Measurements from ENCODE around the gene CISTR.

The CISTR gene

GRCh38 chr12:53712059-53712643 lies 39.6 kb downstream of the CISTR start:
- no peak overlapping the region for H3K27ac ChIP-seq
- in situ Hi-C loops (cut with HindIII; ENCODE audit: low pct_ligation_motif_present, low sequenced_read_pairs): no loop called here
- DNase-seq: no peak
- TF ChIP-seq, protein P1, sequence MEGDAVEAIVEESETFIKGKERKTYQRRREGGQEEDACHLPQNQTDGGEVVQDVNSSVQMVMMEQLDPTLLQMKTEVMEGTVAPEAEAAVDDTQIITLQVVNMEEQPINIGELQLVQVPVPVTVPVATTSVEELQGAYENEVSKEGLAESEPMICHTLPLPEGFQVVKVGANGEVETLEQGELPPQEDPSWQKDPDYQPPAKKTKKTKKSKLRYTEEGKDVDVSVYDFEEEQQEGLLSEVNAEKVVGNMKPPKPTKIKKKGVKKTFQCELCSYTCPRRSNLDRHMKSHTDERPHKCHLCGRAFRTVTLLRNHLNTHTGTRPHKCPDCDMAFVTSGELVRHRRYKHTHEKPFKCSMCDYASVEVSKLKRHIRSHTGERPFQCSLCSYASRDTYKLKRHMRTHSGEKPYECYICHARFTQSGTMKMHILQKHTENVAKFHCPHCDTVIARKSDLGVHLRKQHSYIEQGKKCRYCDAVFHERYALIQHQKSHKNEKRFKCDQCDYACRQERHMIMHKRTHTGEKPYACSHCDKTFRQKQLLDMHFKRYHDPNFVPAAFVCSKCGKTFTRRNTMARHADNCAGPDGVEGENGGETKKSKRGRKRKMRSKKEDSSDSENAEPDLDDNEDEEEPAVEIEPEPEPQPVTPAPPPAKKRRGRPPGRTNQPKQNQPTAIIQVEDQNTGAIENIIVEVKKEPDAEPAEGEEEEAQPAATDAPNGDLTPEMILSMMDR (IDR thresholded peaks at IDR 0.05; ENCODE audit: low read depth, low read length, missing control alignments): no peak
- H3K4me3 ChIP-seq (ENCODE audit: low read depth, low read length): no peak overlapping the region
- H3K36me3 ChIP-seq (replicated peaks): peaks cover 10% of the 10 kb centered on the region
- peaks cover 10% of the 10 kb centered on the region for H3K27me3 ChIP-seq (replicated peaks)

DNA sequence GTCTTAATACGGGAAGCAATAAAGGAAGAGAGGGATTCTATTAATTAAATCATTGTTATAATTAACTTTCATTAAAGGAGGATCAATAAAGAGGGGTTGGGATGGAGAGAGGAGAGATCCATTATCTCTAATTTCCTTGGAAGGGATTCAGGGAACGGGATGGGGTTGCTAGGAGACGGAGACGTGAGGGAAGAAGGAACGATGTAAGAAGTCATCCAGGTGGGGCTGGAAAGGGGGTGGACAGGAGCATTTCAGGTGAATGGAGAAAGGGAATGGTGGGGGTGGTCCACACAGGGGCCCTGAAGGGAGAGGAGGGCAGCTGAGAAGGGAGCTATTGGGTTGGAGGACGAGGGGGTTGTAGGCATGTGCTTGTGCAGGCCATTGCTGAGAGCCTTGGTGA lies 41.7 kb downstream of the CISTR start:
- in situ Hi-C loops (cut with HindIII; ENCODE audit: low pct_ligation_motif_present, low sequenced_read_pairs): no loop called here
- H3K27ac ChIP-seq: no peak overlapping the region
- no peak for DNase-seq
- H3K27me3 ChIP-seq (replicated peaks): peaks cover 23% of the 10 kb centered on the region
- H3K4me3 ChIP-seq (ENCODE audit: low read depth, low read length): no peak overlapping the region
- TF ChIP-seq, protein P1 (IDR thresholded peaks at IDR 0.05; ENCODE audit: low read depth, low read length, missing control alignments): no peak
- H3K36me3 ChIP-seq (replicated peaks): peaks cover 3% of the 10 kb centered on the region

- Histone ChIP-seq H3K36me3 (replicated peaks) (no peaks in the 10 kb centered on the region), H3K4me3 (ENCODE audit: low read depth, low read length) (no peak overlapping the region), H3K27me3 (replicated peaks) (peaks cover 27% of the 10 kb centered on the region), H3K27ac (no peak overlapping the region)
- TF ChIP-seq, protein P1 (IDR thresholded peaks at IDR 0.05; ENCODE audit: low read depth, low read length, missing control alignments): no peak
- no peak for DNase-seq
- in situ Hi-C loops (cut with HindIII; ENCODE audit: low pct_ligation_motif_present, low sequenced_read_pairs): no loop called here
Observed at GRCh38 chr12:53709671-53710070, 42.1 kb downstream of the CISTR start.

DNA sequence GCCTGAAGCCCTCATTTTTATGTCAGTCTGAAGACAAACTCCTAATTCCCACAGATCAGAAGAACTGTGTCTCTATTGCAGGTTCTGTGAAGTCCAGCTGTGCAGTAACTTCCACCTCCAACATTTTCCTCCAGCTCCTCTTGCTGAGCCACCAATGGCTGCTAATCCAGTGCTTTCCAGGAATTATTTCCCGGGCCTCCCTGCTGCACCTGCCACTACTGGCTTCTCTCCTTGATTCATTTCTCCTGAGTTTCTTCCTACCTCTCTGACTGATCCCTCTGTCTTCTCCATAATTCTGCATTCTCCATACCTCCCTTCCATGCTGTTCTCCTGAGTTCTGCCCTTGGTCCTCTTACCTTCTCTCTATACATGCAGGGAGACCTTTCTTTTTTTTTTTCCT lies 45.7 kb downstream of the CISTR start:
- no peak overlapping the region for H3K4me3 ChIP-seq (ENCODE audit: low read depth, low read length)
- no peak overlapping the region for H3K27ac ChIP-seq
- TF ChIP-seq, protein P1 (IDR thresholded peaks at IDR 0.05; ENCODE audit: low read depth, low read length, missing control alignments): no peak
- H3K27me3 ChIP-seq (replicated peaks): peaks cover 57% of the 10 kb centered on the region
- H3K36me3 ChIP-seq (replicated peaks): no peaks in the 10 kb centered on the region
- in situ Hi-C loops (cut with HindIII; ENCODE audit: low pct_ligation_motif_present, low sequenced_read_pairs): no loop called here
- DNase-seq: no peak

- peaks cover 66% of the 10 kb centered on the region for H3K27me3 ChIP-seq (replicated peaks)
Observed at GRCh38 chr12:53703756-53704155, 48.0 kb downstream of the CISTR start.

More at GRCh38 chr12:53703756-53704155, 48.0 kb downstream of the CISTR start:
- TF ChIP-seq, protein P1 (IDR thresholded peaks at IDR 0.05; ENCODE audit: low read depth, low read length, missing control alignments): no peak
- Histone ChIP-seq H3K36me3 (replicated peaks) (no peaks in the 10 kb centered on the region), H3K4me3 (ENCODE audit: low read depth, low read length) (no peak overlapping the region), H3K27ac (no peak overlapping the region)
- in situ Hi-C loops (cut with HindIII; ENCODE audit: low pct_ligation_motif_present, low sequenced_read_pairs): no loop called here
- peak; percentile 22 for DNase-seq
